MM.1S (cell line): ENCODE measurements around the gene DELE1.

Experiments used
- EZH2 ChIP-seq: fragments of 300-600 bp; sonication (generic); optimal IDR thresholded peaks from 2 replicates; pipeline ENCODE3; 2017; ENCODE audit warnings: low read depth, mild to moderate bottlenecking, antibody characterized with exemption, low read length, mixed read lengths
- EZH2phosphoT487 ChIP-seq: fragments of 300-600 bp; sonication (generic); IDR thresholded peaks from 2 replicates; pipeline ENCODE4 v1.6.1; 2018; ENCODE audit warnings: antibody characterized with exemption, low read length
- TF ChIP-seq, protein P1 (sequence below): fragments of 300-600 bp; sonication (generic); IDR thresholded peaks from 2 replicates; pipeline ENCODE4 v1.5.1; 2016; ENCODE audit warnings: antibody characterized with exemption, low read length, mixed read lengths

DNA sequence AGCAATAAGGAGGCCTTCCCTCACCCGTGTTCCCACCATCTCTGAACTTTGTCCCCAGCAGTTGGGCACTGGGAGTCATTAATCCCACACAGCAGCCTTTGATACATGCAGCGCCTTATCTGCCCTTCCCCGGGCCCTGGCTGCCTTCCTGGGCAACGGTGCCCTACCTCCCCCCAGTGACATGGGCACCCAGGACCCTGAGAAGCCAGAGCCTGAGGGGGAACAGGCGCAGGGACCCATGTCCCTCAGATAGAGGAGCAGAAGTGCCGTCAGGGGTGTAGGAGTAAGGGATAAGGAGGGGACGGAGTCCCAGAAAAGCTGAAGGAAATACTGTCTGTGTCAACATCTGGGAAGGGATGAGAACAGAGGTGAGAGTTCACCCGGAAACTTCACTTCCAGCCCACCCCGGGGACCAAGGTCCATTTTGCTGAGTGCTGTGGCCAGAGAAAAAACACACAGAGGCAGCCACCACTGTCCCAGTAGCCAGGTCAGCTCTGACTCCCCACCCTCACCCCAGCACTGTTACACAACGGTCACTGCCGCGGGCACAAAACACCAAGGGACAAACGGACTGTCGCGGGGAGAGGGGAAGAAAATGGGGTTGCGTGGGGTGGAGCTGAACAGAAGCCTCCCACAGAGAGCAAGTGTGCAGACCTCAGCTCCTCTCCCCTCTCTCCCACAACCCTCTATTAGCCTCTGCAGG, 49.3 kb upstream of the DELE1 start:
- TF ChIP-seq, protein P1, sequence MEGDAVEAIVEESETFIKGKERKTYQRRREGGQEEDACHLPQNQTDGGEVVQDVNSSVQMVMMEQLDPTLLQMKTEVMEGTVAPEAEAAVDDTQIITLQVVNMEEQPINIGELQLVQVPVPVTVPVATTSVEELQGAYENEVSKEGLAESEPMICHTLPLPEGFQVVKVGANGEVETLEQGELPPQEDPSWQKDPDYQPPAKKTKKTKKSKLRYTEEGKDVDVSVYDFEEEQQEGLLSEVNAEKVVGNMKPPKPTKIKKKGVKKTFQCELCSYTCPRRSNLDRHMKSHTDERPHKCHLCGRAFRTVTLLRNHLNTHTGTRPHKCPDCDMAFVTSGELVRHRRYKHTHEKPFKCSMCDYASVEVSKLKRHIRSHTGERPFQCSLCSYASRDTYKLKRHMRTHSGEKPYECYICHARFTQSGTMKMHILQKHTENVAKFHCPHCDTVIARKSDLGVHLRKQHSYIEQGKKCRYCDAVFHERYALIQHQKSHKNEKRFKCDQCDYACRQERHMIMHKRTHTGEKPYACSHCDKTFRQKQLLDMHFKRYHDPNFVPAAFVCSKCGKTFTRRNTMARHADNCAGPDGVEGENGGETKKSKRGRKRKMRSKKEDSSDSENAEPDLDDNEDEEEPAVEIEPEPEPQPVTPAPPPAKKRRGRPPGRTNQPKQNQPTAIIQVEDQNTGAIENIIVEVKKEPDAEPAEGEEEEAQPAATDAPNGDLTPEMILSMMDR: no peak
- TF ChIP-seq EZH2phosphoT487: no peak
- TF ChIP-seq EZH2: no peak
